ENCODE measurements around the gene MCRIP2. TPM values are rescaled to one million over a fixed set of nuclear protein-coding genes. Genes with fewer than 3 reads are reported as not detected.

Gene MCRIP2
- total and polyA plus RNA-seq, 2 experiments from 2014 or later: 64.3 to 67.7 TPM

DNA sequence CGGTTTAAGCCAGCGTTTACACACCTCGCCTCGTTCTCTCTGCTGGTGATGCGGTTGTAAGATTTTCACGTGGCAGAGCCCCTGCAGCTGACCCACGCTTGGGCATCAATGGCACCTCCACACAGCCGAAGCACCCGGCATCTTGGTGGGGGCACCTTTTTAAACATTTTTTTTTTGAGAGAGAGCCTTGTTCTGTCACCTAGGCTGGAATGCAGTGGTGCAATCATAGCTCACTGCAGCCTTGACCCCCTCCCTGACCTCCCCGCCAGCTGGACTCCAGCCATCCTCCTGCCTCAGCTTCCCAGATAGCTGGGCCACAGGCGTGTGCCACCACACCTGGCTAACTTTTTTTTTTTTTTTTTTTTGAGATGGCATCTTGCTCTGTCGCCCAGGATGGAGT lies 12.4 kb downstream of the MCRIP2 start:
- Histone ChIP-seq H3K27ac (ENCODE audit: low read depth) (no peak overlapping the region), H3K4me2 (no peak overlapping the region), H3K4me3 (no peak overlapping the region), H3K36me3 (ENCODE audit: insufficient read depth) (no peaks in the 10 kb centered on the region), H4K20me1 (replicated peaks; ENCODE audit: insufficient read depth) (no peaks in the 10 kb centered on the region), H3K79me2 (replicated peaks; ENCODE audit: insufficient read depth) (no peaks in the 10 kb centered on the region), H3K9me2 (ENCODE audit: insufficient read depth) (no peaks in the 10 kb centered on the region), H3F3A (replicated peaks; ENCODE audit: low read depth) (0 out of 2 replicates have a peak, but pooled peaks cover 2% of the 10 kb centered on the region), H2AFZ (no peak overlapping the region), H3K27me3 (ENCODE audit: insufficient read depth) (no peaks in the 10 kb centered on the region), H3K4me1 (ENCODE audit: insufficient read depth) (no peaks in the 10 kb centered on the region; the same call in 1 of the 2 replicates)
- ATAC-seq: no peak
- no peaks in the 10 kb centered on the region for H3K9me3 Mint-ChIP-seq
- H3K27me3 Mint-ChIP-seq (ENCODE audit: insufficient read depth, low read depth, poor library complexity): peaks cover 2% of the 10 kb centered on the region
- no peak overlapping the region for H3K27ac Mint-ChIP-seq
- H3K4me1 Mint-ChIP-seq: no peaks in the 10 kb centered on the region
- DNase-seq (ENCODE audit: low spot score): no peak
- no peaks in the 10 kb centered on the region; the same call in 2 of the 3 replicates for H3K36me3 Mint-ChIP-seq (ENCODE audit: low read depth)
- H3K4me3 Mint-ChIP-seq: no peak overlapping the region
- TF ChIP-seq, protein P1, sequence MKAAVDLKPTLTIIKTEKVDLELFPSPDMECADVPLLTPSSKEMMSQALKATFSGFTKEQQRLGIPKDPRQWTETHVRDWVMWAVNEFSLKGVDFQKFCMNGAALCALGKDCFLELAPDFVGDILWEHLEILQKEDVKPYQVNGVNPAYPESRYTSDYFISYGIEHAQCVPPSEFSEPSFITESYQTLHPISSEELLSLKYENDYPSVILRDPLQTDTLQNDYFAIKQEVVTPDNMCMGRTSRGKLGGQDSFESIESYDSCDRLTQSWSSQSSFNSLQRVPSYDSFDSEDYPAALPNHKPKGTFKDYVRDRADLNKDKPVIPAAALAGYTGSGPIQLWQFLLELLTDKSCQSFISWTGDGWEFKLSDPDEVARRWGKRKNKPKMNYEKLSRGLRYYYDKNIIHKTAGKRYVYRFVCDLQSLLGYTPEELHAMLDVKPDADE (IDR thresholded peaks at IDR 0.05): no peak
- TF ChIP-seq EZH2 (IDR thresholded peaks at IDR 0.05; ENCODE audit: low read depth, unreplicated experiment) (no peak), NANOG (IDR thresholded peaks at IDR 0.05; ENCODE audit: borderline replicate concordance) (no peak), EZH2phosphoT487 (IDR thresholded peaks at IDR 0.05; ENCODE audit: unreplicated experiment) (no peak), ZNF114 (CRISPR knock-in tag; IDR thresholded peaks at IDR 0.05) (no peak), POLR2AphosphoS5 (IDR thresholded peaks at IDR 0.05; ENCODE audit: low read depth) (no peak)

DNA sequence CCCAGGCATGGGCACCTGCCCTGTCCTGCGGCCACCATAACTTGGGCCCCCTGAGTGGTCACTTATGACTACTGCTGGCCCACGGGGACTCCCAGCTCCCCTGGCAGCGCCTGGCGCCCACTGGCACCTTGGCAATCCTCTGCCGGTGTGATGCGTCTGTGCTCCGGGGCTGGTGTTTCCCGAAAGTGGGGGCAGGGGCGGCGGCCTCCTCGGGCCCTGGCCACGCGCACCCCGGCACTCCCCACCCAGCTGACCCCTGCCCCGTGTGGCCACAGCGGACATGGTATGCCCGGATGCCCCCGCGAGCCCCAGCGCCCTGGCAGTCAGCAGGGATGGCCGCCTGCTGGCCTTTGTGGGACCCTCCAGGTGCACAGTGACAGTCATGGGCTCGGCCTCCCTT lies 15.9 kb downstream of the MCRIP2 start:
- no peak for ATAC-seq
- Mint-ChIP-seq H3K36me3 (ENCODE audit: low read depth) (no peaks in the 10 kb centered on the region; the same call in 2 of the 3 replicates), H3K4me3 (no peak overlapping the region), H3K27ac (no peak overlapping the region), H3K4me1 (no peaks in the 10 kb centered on the region), H3K9me3 (no peaks in the 10 kb centered on the region), H3K27me3 (ENCODE audit: insufficient read depth, low read depth, poor library complexity) (peaks cover 2% of the 10 kb centered on the region)
- Histone ChIP-seq H3K79me2 (replicated peaks; ENCODE audit: insufficient read depth) (no peaks in the 10 kb centered on the region), H3K36me3 (ENCODE audit: insufficient read depth) (no peaks in the 10 kb centered on the region), H3F3A (replicated peaks; ENCODE audit: low read depth) (0 out of 2 replicates have a peak, but pooled peaks cover 2% of the 10 kb centered on the region), H3K9me2 (ENCODE audit: insufficient read depth) (no peaks in the 10 kb centered on the region), H4K20me1 (replicated peaks; ENCODE audit: insufficient read depth) (no peaks in the 10 kb centered on the region), H3K27me3 (ENCODE audit: insufficient read depth) (no peaks in the 10 kb centered on the region), H3K4me3 (no peak overlapping the region), H3K27ac (ENCODE audit: low read depth) (no peak overlapping the region), H3K4me1 (ENCODE audit: insufficient read depth) (no peaks in the 10 kb centered on the region), H2AFZ (no peak overlapping the region), H3K4me2 (no peak overlapping the region)
- no peak for DNase-seq (ENCODE audit: low spot score)
- TF ChIP-seq, protein P2, sequence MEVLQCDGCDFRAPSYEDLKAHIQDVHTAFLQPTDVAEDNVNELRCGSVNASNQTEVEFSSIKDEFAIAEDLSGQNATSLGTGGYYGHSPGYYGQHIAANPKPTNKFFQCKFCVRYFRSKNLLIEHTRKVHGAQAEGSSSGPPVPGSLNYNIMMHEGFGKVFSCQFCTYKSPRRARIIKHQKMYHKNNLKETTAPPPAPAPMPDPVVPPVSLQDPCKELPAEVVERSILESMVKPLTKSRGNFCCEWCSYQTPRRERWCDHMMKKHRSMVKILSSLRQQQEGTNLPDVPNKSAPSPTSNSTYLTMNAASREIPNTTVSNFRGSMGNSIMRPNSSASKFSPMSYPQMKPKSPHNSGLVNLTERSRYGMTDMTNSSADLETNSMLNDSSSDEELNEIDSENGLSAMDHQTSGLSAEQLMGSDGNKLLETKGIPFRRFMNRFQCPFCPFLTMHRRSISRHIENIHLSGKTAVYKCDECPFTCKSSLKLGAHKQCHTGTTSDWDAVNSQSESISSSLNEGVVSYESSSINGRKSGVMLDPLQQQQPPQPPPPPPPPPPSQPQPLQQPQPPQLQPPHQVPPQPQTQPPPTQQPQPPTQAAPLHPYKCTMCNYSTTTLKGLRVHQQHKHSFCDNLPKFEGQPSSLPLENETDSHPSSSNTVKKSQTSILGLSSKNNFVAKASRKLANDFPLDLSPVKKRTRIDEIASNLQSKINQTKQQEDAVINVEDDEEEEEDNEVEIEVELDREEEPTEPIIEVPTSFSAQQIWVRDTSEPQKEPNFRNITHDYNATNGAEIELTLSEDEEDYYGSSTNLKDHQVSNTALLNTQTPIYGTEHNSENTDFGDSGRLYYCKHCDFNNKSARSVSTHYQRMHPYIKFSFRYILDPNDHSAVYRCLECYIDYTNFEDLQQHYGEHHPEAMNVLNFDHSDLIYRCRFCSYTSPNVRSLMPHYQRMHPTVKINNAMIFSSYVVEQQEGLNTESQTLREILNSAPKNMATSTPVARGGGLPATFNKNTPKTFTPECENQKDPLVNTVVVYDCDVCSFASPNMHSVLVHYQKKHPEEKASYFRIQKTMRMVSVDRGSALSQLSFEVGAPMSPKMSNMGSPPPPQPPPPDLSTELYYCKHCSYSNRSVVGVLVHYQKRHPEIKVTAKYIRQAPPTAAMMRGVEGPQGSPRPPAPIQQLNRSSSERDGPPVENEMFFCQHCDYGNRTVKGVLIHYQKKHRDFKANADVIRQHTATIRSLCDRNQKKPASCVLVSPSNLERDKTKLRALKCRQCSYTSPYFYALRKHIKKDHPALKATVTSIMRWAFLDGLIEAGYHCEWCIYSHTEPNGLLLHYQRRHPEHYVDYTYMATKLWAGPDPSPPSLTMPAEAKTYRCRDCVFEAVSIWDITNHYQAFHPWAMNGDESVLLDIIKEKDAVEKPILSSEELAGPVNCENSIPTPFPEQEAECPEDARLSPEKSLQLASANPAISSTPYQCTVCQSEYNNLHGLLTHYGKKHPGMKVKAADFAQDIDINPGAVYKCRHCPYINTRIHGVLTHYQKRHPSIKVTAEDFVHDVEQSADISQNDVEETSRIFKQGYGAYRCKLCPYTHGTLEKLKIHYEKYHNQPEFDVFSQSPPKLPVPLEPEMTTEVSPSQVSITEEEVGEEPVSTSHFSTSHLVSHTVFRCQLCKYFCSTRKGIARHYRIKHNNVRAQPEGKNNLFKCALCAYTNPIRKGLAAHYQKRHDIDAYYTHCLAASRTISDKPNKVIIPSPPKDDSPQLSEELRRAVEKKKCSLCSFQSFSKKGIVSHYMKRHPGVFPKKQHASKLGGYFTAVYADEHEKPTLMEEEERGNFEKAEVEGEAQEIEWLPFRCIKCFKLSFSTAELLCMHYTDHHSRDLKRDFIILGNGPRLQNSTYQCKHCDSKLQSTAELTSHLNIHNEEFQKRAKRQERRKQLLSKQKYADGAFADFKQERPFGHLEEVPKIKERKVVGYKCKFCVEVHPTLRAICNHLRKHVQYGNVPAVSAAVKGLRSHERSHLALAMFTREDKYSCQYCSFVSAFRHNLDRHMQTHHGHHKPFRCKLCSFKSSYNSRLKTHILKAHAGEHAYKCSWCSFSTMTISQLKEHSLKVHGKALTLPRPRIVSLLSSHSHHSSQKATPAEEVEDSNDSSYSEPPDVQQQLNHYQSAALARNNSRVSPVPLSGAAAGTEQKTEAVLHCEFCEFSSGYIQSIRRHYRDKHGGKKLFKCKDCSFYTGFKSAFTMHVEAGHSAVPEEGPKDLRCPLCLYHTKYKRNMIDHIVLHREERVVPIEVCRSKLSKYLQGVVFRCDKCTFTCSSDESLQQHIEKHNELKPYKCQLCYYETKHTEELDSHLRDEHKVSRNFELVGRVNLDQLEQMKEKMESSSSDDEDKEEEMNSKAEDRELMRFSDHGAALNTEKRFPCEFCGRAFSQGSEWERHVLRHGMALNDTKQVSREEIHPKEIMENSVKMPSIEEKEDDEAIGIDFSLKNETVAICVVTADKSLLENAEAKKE (CRISPR knock-in tag; IDR thresholded peaks at IDR 0.05): no peak
- TF ChIP-seq STAT1 (IDR thresholded peaks at IDR 0.05; ENCODE audit: unreplicated experiment): no peak
- TF ChIP-seq CREB1 (CRISPR knock-in tag; IDR thresholded peaks at IDR 0.05; ENCODE audit: low read depth): no peak
- TF ChIP-seq POLR2AphosphoS5 (IDR thresholded peaks at IDR 0.05; ENCODE audit: low read depth): no peak
- no peak for TF ChIP-seq NANOG (IDR thresholded peaks at IDR 0.05; ENCODE audit: borderline replicate concordance)
- no peak for TF ChIP-seq EZH2 (IDR thresholded peaks at IDR 0.05; ENCODE audit: low read depth, unreplicated experiment)
- TF ChIP-seq, protein P3, sequence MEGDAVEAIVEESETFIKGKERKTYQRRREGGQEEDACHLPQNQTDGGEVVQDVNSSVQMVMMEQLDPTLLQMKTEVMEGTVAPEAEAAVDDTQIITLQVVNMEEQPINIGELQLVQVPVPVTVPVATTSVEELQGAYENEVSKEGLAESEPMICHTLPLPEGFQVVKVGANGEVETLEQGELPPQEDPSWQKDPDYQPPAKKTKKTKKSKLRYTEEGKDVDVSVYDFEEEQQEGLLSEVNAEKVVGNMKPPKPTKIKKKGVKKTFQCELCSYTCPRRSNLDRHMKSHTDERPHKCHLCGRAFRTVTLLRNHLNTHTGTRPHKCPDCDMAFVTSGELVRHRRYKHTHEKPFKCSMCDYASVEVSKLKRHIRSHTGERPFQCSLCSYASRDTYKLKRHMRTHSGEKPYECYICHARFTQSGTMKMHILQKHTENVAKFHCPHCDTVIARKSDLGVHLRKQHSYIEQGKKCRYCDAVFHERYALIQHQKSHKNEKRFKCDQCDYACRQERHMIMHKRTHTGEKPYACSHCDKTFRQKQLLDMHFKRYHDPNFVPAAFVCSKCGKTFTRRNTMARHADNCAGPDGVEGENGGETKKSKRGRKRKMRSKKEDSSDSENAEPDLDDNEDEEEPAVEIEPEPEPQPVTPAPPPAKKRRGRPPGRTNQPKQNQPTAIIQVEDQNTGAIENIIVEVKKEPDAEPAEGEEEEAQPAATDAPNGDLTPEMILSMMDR (conservative IDR thresholded peaks at IDR 0.05; ENCODE audit: low read depth in 2 of 2): no peak
- TF ChIP-seq EZH2phosphoT487 (IDR thresholded peaks at IDR 0.05; ENCODE audit: unreplicated experiment): no peak
- TF ChIP-seq, protein P1 (IDR thresholded peaks at IDR 0.05): no peak
- TF ChIP-seq ZNF331 (CRISPR knock-in tag; IDR thresholded peaks at IDR 0.05; ENCODE audit: low read depth): no peak
- TF ChIP-seq ZNF114 (CRISPR knock-in tag; IDR thresholded peaks at IDR 0.05): no peak

Data from GM23338 (cell line).